CD4-positive, alpha-beta T cell treated with Interleukin-1 beta for 1 hour (primary cell): ENCODE results near the gene SMURF1.

Experiments
- DNase-seq, 2 donors: peaks; one replicate each; pipeline ENCODE4 v3.0.0-alpha.2; 2020 to 2022

Gene SMURF1

DNA sequence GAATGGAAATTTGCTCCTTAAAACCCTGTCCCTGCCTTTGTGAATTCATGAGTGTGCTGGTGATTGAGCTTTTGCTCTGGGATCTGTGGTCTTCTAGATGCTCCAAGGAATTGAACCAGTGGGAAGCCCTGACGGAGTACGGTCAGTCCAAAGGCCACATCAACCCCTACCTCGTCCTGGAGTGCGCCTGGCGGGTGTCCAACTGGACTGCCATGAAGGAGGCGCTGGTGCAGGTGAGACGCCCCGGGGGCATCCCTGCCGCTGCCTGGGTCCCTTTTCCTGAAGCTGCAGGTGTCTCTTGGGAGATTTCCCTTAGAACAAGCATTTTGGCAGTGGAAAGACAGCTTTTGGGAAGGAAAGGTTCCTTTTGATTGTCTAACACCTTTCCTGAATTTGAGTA is 165.2 kb downstream of the SMURF1 start:
- no peak for DNase-seq
